SK-N-SH (cell line): ENCODE data around the gene MYCBPAP. TPM values are rescaled to one million over a fixed set of nuclear protein-coding genes. Genes with fewer than 3 reads are reported as not detected.
A peak's percentile ranks its signal among the peaks of the same experiment; 100 is the strongest.

Experiments
- CTCF ChIA-PET: fragments of 300-600, 350-600 bp; formaldehyde crosslinking; extraction: SDS; loops from one replicate; lab custom pipeline; 2021; lab: Yijun Ruan, JAX
- POLR2A ChIA-PET: fragments of 350-600 bp; sonication (Branson Sonifier 250); formaldehyde crosslinking; extraction: SDS; loops from one replicate; lab custom pipeline; 2020; ENCODE audit warnings: antibody characterized with exemption, inconsistent platforms; lab: Yijun Ruan, JAX
- DNase-seq: peaks from one replicate; pipeline ENCODE4 v3.0.0; 2012
- H2AFZ ChIP-seq: fragments of 200-600 bp; sonication (generic); 2 replicates; pipeline ENCODE4 v1.8.1; 2016; ENCODE audit warnings: antibody characterized with exemption, mild to moderate bottlenecking, low read depth
- H3F3A ChIP-seq: fragments of 200-600 bp; sonication (generic); replicated peaks from 2 replicates; pipeline ENCODE3; 2016; ENCODE audit warnings: antibody characterized with exemption, mild to moderate bottlenecking; ENCODE audit not compliant: insufficient read depth
- H3K27ac ChIP-seq, 2 experiments: fragments of 200-500 bp in 1 of 2; fragments of 200-600 bp in 1 of 2; sonication (Bioruptor generic) in 1 of 2; sonication (generic), shearing (Covaris generic) in 1 of 2; 2 replicates each; pipeline versions ENCODE4 v1.5.1 to v1.6.1; 2014 to 2016; ENCODE audit warnings: low read depth in 2 of 2, inconsistent platforms in 1 of 2, low read length in 1 of 2, mild to moderate bottlenecking in 1 of 2, mixed read lengths in 1 of 2
- H3K27me3 ChIP-seq: fragments of 200-600 bp; sonication (generic), shearing (Covaris generic); 2 replicates; pipeline ENCODE4 v1.6.1; 2016; ENCODE audit warnings: mixed run types; ENCODE audit not compliant: insufficient read depth
- H3K36me3 ChIP-seq, 2 experiments: fragments of 200-500 bp in 1 of 2; fragments of 200-600 bp in 1 of 2; sonication (Bioruptor generic) in 1 of 2; sonication (generic) in 1 of 2; replicated peaks in 1 of 2; 2 replicates each; pipeline versions ENCODE3 to v1.5.1; 2014 to 2016; ENCODE audit warnings: low read length in 1 of 2, mild to moderate bottlenecking in 1 of 2; ENCODE audit not compliant: insufficient read depth in 2 of 2, control insufficient read depth in 1 of 2
- H3K4me1 ChIP-seq, 2 experiments: fragments of 200-500 bp in 1 of 2; fragments of 200-600 bp in 1 of 2; sonication (Bioruptor generic) in 1 of 2; sonication (generic), shearing (Covaris generic) in 1 of 2; 2 replicates each; pipeline versions ENCODE4 v1.5.1 to v1.6.1; 2014 to 2016; ENCODE audit warnings: low read depth in 1 of 2, low read length in 1 of 2, mixed run types in 1 of 2; ENCODE audit not compliant: insufficient read depth in 2 of 2, control insufficient read depth in 1 of 2
- H3K4me2 ChIP-seq: fragments of 200-600 bp; sonication (generic), shearing (Covaris generic); 2 replicates; pipeline ENCODE4 v1.6.1; 2017; ENCODE audit warnings: mixed run types
- H3K4me3 ChIP-seq, 2 experiments: fragments of 200-500 bp in 1 of 2; fragments of 200-600 bp in 1 of 2; sonication (Bioruptor generic) in 1 of 2; sonication (generic), shearing (Covaris generic) in 1 of 2; 2 replicates each; pipeline versions ENCODE4 v1.5.1 to v1.8.1; 2014 to 2016; ENCODE audit warnings: low read depth in 2 of 2, inconsistent platforms in 1 of 2, low read length in 1 of 2, mild to moderate bottlenecking in 1 of 2, mixed read lengths in 1 of 2, moderate library complexity in 1 of 2
- H3K79me2 ChIP-seq: fragments of 200-600 bp; sonication (generic); 2 replicates; pipeline ENCODE4 v1.8.1; 2017; ENCODE audit warnings: mild to moderate bottlenecking; ENCODE audit not compliant: insufficient read depth
- H3K9ac ChIP-seq: fragments of 200-600 bp; sonication (generic); 2 replicates; pipeline ENCODE4 v1.6.1; 2017; ENCODE audit warnings: mixed run types
- H3K9me2 ChIP-seq: fragments of 200-600 bp; sonication (generic); 2 replicates; pipeline ENCODE4 v1.6.1; 2017; ENCODE audit warnings: mixed run types
- H3K9me3 ChIP-seq: fragments of 200-600 bp; sonication (generic); 2 replicates; pipeline ENCODE4 v1.6.1; 2017; ENCODE audit warnings: mixed run types, mild to moderate bottlenecking, moderate library complexity
- H4K20me1 ChIP-seq: fragments of 200-600 bp; sonication (generic); 2 replicates; pipeline ENCODE4 v1.6.1; 2017; ENCODE audit warnings: mild to moderate bottlenecking, mixed run types; ENCODE audit not compliant: insufficient read depth
- CHD2 ChIP-seq: fragments of 150-350 bp; IDR thresholded peaks from 2 replicates; pipeline ENCODE4 v1.6.1; 2018; ENCODE audit warnings: low read length; ENCODE audit not compliant: partially characterized antibody
- ELF1 ChIP-seq: IDR thresholded peaks from 2 replicates; pipeline ENCODE4 v1.4.0; 2012
- EZH2phosphoT487 ChIP-seq: fragments of 200-600 bp; sonication (generic); IDR thresholded peaks from 2 replicates; pipeline ENCODE4 v1.6.1; 2017; ENCODE audit warnings: low read depth, mixed run types, mild to moderate bottlenecking, antibody characterized with exemption, moderate library complexity, borderline replicate concordance
- FOXJ3 ChIP-seq: sonication (generic); formaldehyde crosslinking; IDR thresholded peaks from 2 replicates; pipeline ENCODE4 v1.5.1; 2020; ENCODE audit warnings: mild to moderate bottlenecking, missing genetic modification reagents
- GABPA ChIP-seq: IDR thresholded peaks from 2 replicates; pipeline ENCODE4 v1.4.0; 2012; ENCODE audit warnings: low read depth, mild to moderate bottlenecking
- GATA2 ChIP-seq: sonication (generic); formaldehyde crosslinking; IDR thresholded peaks from 2 replicates; pipeline ENCODE4 v1.5.0; 2020; ENCODE audit warnings: mild to moderate bottlenecking, missing genetic modification reagents
- JUND ChIP-seq: IDR thresholded peaks from 2 replicates; pipeline ENCODE4 v1.4.0; 2012
- MEF2A ChIP-seq: IDR thresholded peaks from 2 replicates; pipeline ENCODE4 v1.4.0; 2012; ENCODE audit warnings: low read depth, borderline replicate concordance
- MXI1 ChIP-seq: IDR thresholded peaks from 2 replicates; pipeline ENCODE4 v1.6.1; 2012; ENCODE audit warnings: mild to moderate bottlenecking, low read depth, low read length, improper control_type of control experiment
- NRF1 ChIP-seq: IDR thresholded peaks from 2 replicates; pipeline ENCODE4 v1.6.1; 2012; ENCODE audit warnings: low read depth, mild to moderate bottlenecking, low read length
- POLR2AphosphoS5 ChIP-seq: IDR thresholded peaks from 2 replicates; pipeline ENCODE4 v1.6.1; 2012; ENCODE audit warnings: low read depth, low read length
- RAD21 ChIP-seq: IDR thresholded peaks from 2 replicates; pipeline ENCODE4 v1.6.1; 2012; ENCODE audit warnings: mild to moderate bottlenecking, low read length
- RCOR1 ChIP-seq: fragments of 150-350 bp; IDR thresholded peaks from 2 replicates; pipeline ENCODE4 v1.6.1; 2017; ENCODE audit warnings: antibody characterized with exemption, low read length
- SIN3A ChIP-seq: IDR thresholded peaks from 2 replicates; pipeline ENCODE4 v1.6.1; 2012; ENCODE audit warnings: low read depth, mild to moderate bottlenecking, low read length, moderate library complexity, borderline replicate concordance
- SMC3 ChIP-seq: IDR thresholded peaks from 2 replicates; pipeline ENCODE4 v1.6.1; 2012; ENCODE audit warnings: low read depth, low read length, improper control_type of control experiment
- TAF1 ChIP-seq: IDR thresholded peaks from 2 replicates; pipeline ENCODE4 v1.6.1; 2012; ENCODE audit warnings: low read depth, mild to moderate bottlenecking, low read length, moderate library complexity, borderline replicate concordance
- TCF12 ChIP-seq: IDR thresholded peaks from 2 replicates; pipeline ENCODE4 v1.4.0; 2012
- YY1 ChIP-seq: IDR thresholded peaks from 2 replicates; pipeline ENCODE4 v1.4.0; 2012; ENCODE audit warnings: low read depth, mild to moderate bottlenecking
- WGBS: methylation state at CpG from one replicate; pipeline ENCODE4 v1.1.6; 2017; ENCODE audit warnings: low lambda C conversion rate; 5-methylcytosine and 5-hydroxymethylcytosine counted together
- polyA plus RNA-seq, 3 experiments: library from polyadenylated mRNA; depleted of rRNA; stranded (reverse); fragments of >200 nt; gene quantifications; 2 replicates each; pipeline ENCODE4 v1.2.3, GENCODE V29; 2012
- TF ChIP-seq, protein P1 (sequence below): fragments of 200-600 bp; sonication (generic); IDR thresholded peaks from 2 replicates; pipeline ENCODE4 v1.6.1; 2017; ENCODE audit warnings: antibody characterized with exemption, mild to moderate bottlenecking, moderate library complexity
- TF ChIP-seq, protein P2 (sequence below): fragments of 150-350 bp; IDR thresholded peaks from 2 replicates; pipeline ENCODE4 v1.6.1; 2016; ENCODE audit warnings: mild to moderate bottlenecking, low read depth, low read length
- TF ChIP-seq, protein P3 (sequence below): IDR thresholded peaks from 2 replicates; pipeline ENCODE4 v1.4.0; 2012; ENCODE audit warnings: low read depth

MYCBPAP gene
- polyA plus RNA-seq, 1 of the 3 experiments (the other 2 are of a cell fraction): 2.4 TPM

DNA sequence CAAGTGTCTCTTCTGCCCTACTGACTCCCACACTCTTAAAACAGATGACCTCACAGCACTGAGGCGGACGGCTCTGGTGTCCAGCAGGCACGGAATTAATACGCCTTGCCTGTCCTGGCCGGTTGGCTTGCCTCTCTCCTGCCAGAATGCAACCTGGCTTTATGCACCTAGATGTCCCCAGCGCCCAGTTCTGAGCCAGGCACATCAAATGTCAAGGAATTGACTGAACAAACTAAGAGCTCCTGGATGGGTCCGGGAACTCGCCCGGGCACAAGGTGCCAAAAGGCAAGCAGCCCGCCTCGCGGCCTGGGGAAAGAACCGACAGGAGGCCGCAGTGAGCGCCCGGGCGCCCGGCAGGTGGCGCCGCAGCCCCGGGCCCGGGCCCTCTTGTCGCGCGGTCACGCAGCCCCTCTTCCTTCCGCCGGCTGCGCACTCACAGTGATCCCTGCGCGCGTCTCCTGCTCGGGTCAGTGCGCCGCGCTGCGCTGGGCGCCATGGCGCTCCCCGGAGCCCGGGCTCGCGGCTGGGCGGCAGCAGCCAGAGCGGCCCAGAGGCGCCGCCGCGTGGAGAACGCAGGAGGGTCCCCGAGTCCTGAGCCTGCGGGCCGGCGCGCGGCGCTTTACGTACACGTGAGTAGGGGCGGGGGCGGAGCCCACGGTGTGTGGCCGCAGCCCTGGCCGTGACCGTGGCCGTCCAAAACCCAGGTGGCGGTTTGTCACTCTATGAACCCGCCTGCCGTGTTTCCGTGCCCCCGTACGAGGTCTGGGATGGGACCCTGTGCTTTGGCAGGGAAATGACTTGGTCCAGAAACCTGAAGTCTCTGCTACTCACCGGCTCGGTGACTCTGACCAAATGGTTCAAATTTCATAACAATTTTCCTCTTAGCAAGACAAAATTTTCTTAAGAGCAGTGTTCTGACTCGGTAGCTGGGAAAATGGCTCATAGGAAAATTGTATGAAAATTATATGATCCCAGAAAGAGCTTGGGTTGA, 29.6 kb upstream of the MYCBPAP start, which contains the start of gene RSAD1 (continued):
- TF ChIP-seq, protein P1, sequence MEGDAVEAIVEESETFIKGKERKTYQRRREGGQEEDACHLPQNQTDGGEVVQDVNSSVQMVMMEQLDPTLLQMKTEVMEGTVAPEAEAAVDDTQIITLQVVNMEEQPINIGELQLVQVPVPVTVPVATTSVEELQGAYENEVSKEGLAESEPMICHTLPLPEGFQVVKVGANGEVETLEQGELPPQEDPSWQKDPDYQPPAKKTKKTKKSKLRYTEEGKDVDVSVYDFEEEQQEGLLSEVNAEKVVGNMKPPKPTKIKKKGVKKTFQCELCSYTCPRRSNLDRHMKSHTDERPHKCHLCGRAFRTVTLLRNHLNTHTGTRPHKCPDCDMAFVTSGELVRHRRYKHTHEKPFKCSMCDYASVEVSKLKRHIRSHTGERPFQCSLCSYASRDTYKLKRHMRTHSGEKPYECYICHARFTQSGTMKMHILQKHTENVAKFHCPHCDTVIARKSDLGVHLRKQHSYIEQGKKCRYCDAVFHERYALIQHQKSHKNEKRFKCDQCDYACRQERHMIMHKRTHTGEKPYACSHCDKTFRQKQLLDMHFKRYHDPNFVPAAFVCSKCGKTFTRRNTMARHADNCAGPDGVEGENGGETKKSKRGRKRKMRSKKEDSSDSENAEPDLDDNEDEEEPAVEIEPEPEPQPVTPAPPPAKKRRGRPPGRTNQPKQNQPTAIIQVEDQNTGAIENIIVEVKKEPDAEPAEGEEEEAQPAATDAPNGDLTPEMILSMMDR: peak; percentile 94
- TF ChIP-seq GATA2 (CRISPR knock-in tag) (no peak), SIN3A (peak; percentile 88; the same call in 1 of the 2 replicates), GABPA (peak; percentile 72), POLR2AphosphoS5 (peak; percentile 90), ELF1 (peak; percentile 57; the same call in 1 of the 2 replicates), TAF1 (peak; percentile 84; the same call in 1 of the 2 replicates), FOXJ3 (CRISPR knock-in tag) (no peak), MXI1 (peak; percentile 96), MEF2A (no peak)
- TF ChIP-seq, protein P2, sequence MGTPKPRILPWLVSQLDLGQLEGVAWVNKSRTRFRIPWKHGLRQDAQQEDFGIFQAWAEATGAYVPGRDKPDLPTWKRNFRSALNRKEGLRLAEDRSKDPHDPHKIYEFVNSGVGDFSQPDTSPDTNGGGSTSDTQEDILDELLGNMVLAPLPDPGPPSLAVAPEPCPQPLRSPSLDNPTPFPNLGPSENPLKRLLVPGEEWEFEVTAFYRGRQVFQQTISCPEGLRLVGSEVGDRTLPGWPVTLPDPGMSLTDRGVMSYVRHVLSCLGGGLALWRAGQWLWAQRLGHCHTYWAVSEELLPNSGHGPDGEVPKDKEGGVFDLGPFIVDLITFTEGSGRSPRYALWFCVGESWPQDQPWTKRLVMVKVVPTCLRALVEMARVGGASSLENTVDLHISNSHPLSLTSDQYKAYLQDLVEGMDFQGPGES: no peak
- TF ChIP-seq, all 33 proteins: peak for 21

DNA sequence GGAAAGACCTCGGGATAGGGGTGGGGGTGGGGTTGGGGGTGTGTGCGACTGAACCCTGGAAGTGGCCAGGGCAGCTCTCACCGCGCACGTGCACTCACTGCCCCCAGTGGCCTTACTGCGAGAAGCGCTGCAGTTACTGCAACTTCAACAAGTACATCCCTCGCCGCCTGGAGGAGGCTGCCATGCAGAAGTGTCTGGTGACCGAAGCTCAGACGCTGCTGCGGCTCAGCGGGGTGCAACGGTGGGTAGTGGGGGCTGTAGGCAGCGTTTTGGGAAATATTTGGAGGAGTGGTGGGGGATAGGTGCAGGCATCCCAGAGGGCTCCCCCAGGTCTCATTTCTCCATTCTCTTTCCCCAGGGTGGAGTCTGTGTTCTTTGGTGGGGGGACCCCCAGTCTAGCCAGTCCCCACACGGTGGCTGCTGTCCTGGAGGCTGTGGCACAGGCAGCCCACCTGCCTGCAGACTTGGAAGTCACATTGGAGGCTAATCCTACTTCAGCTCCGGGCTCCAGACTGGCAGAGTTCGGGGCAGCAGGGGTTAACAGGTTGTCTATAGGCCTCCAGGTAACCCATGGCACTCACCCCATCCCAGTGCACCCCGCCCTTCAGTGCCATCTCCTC, 28.6 kb upstream of the MYCBPAP start:
- Histone ChIP-seq H3K27me3 (no peaks in the 10 kb centered on the region), H3F3A (peaks cover 14% of the 10 kb centered on the region), H3K4me2 (peak overlapping the region; percentile 92), H3K4me1 (peaks cover 10 to 17% of the 10 kb centered on the region in 2 experiments; a peak in 2 of 4 replicates), H2AFZ (peak overlapping the region; percentile 87; the same call in 1 of the 2 replicates), H4K20me1 (no peaks in the 10 kb centered on the region), H3K27ac (peak overlapping the region; percentile 79 to 88; a peak in 3 of 4 replicates), H3K4me3 (peak overlapping the region; percentile 80 to 90), H3K9ac (peak overlapping the region; percentile 81; the same call in 1 of the 2 replicates), H3K9me3 (no peaks in the 10 kb centered on the region), H3K9me2 (no peaks in the 10 kb centered on the region), H3K79me2 (peaks cover 16% of the 10 kb centered on the region), H3K36me3 (peaks cover 12 to 38% of the 10 kb centered on the region in 2 experiments)
- DNase-seq: peak; percentile 95
- WGBS: 13% methylated on average over 19 of the region's 19 CpGs
- CTCF ChIA-PET: interaction anchor here (0.6 to 5.9 kb wide), 85 partner anchors 9 to 751 kb away, joined by 3 to 85 read pairs (median 5); partner anchors contain the start of genes ACSF2, CHAD, COL1A1 and EPN3
- POLR2A ChIA-PET: interaction anchor here (0.5 to 1.4 kb wide), 5 partner anchors 51 to 776 kb away, joined by 3 to 10 read pairs (median 4); partner anchors contain the start of gene LRRC59
- TF ChIP-seq SIN3A (peak; percentile 87; the same call in 1 of the 2 replicates), YY1 (no peak), CHD2 (peak; percentile 76), MXI1 (peak; percentile 97), TCF12 (no peak), NRF1 (no peak; the same call in none of the 2 replicates), RAD21 (peak; percentile 62), TAF1 (peak; percentile 44; the same call in 1 of the 2 replicates), EZH2phosphoT487 (no peak), POLR2AphosphoS5 (peak; percentile 20; the same call in 1 of the 2 replicates), SMC3 (peak; percentile 28; the same call in 1 of the 2 replicates), JUND (no peak), FOXJ3 (CRISPR knock-in tag) (0 out of 2 replicates have a peak, but pooled peaks have one; percentile 43), RCOR1 (peak; percentile 23; the same call in 1 of the 2 replicates)
- TF ChIP-seq, protein P1: peak; percentile 67
- TF ChIP-seq, protein P3, sequence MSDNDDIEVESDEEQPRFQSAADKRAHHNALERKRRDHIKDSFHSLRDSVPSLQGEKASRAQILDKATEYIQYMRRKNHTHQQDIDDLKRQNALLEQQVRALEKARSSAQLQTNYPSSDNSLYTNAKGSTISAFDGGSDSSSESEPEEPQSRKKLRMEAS: peak; percentile 98
